GM12872 (cell line): ENCODE results near the gene TAGAP.

ENCODE experiments used
- TF ChIP-seq, protein P1 (sequence below): IDR thresholded peaks from 3 replicates; pipeline ENCODE4 v1.5.1; 2011; ENCODE audit warnings: low read depth, mild to moderate bottlenecking, low read length, moderate library complexity; ENCODE audit not compliant: insufficient read depth

The TAGAP gene

DNA sequence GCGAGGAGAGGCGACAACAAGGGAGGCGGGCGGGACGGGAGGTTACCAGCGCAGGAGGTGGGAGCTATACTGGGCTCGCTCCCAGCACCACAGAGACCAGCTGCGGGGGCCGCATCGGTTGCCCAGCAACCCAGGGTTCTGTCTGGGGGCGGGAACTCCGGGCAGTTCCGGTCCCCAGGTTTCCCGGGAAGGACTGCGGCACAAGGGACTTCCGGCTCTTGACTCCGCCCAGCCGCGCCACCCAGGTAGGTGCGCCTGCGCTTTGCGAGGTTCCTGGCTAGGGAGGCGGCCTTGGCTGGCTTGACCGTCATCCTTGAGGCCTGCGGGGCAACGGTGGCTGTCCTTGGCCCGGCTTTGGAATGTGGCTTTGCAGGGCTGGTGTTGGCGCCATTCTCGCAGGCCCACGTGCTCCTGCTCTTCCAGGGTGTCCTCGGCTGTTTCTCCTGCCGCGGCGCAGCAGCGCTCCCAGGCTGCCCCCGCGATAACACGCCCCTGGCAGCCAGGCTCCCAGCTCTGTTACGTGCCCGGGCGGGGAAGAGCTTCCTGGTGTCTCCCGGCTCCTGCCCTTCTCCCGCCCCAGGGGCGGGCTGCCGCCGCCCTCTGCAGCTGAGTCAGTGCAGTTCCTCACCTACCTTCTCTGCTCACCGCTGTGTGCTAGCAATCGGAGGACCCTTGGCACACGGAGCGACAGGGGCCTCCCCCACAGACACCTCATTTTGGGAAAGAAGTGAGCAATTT, 45.0 kb downstream of the TAGAP start, which contains the start of gene RSPH3:
Gene RSPH3, minus strand, starts transcription at position 537 of the 738 bp plus-strand sequence. CDS start 652 bp downstream, outside the sequence.
- TF ChIP-seq, protein P1, sequence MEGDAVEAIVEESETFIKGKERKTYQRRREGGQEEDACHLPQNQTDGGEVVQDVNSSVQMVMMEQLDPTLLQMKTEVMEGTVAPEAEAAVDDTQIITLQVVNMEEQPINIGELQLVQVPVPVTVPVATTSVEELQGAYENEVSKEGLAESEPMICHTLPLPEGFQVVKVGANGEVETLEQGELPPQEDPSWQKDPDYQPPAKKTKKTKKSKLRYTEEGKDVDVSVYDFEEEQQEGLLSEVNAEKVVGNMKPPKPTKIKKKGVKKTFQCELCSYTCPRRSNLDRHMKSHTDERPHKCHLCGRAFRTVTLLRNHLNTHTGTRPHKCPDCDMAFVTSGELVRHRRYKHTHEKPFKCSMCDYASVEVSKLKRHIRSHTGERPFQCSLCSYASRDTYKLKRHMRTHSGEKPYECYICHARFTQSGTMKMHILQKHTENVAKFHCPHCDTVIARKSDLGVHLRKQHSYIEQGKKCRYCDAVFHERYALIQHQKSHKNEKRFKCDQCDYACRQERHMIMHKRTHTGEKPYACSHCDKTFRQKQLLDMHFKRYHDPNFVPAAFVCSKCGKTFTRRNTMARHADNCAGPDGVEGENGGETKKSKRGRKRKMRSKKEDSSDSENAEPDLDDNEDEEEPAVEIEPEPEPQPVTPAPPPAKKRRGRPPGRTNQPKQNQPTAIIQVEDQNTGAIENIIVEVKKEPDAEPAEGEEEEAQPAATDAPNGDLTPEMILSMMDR, result peak; percentile 9; the same call in 1 of the 3 replicates

- TF ChIP-seq, protein P1, result no peak
These were observed 45.6 kb downstream of the TAGAP start for GRCh38 chr6:158999154-158999665.

DNA sequence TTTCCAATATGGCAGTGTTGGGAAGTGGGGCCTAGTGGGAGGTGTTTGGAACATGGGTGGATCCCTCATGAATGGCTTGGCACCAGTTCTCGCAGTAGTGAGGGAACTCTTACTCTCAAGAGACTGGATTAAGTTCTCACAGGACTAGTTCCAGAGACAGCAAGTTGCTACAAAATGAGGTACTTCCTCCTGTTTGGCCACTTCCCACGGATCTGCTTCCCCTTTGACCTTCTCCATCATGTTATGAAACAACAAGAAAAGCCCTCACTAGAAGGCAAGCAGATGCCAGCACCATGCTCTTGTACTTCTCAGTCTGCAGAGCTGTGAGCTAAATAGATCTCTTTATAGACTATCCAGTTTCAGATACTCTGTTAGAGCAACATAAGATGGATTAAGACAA, 47.9 kb downstream of the TAGAP start:
- TF ChIP-seq, protein P1, result no peak

DNA sequence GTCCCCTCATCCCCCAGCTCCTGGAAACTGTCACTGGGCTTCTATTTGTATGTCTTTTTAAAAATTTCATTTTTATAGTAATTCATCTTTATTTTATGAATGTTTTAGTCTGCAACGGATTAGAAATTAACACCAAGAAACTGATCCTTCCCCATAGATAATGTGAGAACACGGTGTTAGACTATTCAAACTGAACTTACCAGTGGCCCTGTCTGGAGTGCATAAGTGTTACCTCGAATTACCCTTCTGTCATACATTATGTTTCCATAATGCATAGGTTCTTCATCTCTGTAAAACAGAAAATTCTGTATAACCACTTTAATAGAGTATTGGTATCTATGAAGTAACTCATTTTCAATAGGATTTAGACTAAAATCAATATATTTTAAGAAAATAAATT, 51.2 kb downstream of the TAGAP start:
- TF ChIP-seq, protein P1, result no peak

DNA sequence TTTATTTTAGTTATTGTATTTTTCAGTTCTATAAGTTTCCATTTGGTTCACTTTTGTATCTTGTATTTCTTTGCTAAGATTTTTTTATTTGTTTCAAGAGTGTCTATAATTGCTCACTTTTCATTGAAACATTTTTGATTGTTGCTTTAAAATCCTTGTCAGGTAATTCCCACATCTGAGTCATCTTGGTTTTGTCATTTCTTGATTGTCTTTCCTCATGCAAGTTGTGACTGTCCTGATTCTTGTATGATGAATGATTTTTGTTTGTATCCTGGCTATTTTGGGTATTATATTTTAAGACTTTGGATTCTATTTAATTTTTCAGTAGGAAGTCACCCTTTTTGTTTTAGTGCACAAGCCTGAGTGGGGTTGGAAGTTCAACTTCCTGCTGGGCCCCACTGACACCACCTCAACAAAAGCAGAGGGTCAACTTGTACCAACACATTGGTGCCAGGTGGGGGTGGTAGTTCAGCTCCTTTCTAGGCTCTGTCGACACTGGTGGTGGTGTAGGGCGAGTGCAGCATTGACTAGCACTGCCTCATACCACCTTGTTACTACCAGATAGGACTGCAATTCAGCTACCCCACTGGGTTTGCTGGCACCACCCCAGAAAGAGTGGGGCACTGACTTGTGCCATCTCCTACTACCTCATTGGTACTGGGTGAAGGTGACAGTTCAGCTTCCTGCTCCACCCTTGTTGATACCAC, 53.6 kb downstream of the TAGAP start:
- TF ChIP-seq, protein P1, result peak; percentile 32; the same call in 1 of the 3 replicates

DNA sequence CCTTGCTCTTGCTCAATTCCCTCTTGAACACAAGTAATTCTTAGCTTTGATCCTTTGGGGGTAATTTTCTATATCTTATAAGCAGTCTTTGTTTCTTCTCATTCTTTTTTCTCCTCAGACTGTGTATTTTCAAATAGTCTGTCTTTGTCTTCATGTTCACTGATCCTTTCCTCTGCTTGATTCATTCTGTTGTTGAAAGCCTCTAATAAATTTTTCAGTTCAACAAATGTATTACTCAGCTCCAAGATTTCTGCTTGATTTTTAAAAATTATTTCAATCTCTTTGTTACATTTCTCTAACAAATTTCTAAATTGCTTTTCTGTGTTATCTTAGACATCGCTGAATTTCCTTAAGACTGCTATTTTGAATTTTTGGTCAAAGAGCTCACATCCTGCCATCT, 56.3 kb downstream of the TAGAP start:
- TF ChIP-seq, protein P1, result no peak

DNA sequence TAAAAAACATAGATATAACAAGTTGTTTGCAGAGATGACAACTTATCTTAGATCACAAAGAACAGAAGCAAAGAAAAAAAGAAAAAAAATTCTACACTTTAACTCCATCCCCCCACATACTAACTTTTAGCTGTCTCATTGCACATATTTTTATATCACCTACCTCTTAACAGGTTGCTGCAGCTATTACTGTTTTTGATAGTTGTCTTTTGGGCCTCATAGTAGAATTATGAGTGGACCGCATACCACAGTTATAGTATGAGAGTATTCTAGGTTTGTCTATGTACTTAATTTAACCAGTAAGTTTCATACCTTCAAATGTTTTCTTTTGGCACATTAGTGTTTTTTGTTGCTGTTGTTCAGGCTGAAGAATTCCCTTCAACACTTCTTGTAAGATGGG, 57.1 kb downstream of the TAGAP start:
- TF ChIP-seq, protein P1, result no peak
